GM12864 (cell line): ENCODE measurements around the gene MKNK1.

Experiments
- DNase-seq: peaks from one replicate; pipeline ENCODE4 v3.0.0-alpha.2; 2011; ENCODE audit warnings: low read depth
- H3K4me3 ChIP-seq: 2 replicates; pipeline ENCODE4 v1.5.1; 2011; ENCODE audit warnings: mild to moderate bottlenecking, low read depth, low read length, control low read depth
- CTCF ChIP-seq: IDR thresholded peaks from 2 replicates; pipeline ENCODE4 v1.5.1; 2011; ENCODE audit warnings: low read depth, mild to moderate bottlenecking, moderate library complexity, low read length, control low read depth, inconsistent platforms; ENCODE audit errors: missing control alignments

Gene MKNK1

GRCh38 chr1:46512135-46512791 lies 91.8 kb downstream of the MKNK1 start:
- TF ChIP-seq CTCF, result no peak
- no peak for DNase-seq

GRCh38 chr1:46510998-46511365 lies 93.1 kb downstream of the MKNK1 start:
- no peak overlapping the region for H3K4me3 ChIP-seq
- TF ChIP-seq CTCF, result no peak
- DNase-seq, result no peak

More at GRCh38 chr1:46512135-46512791, 91.8 kb downstream of the MKNK1 start:
- H3K4me3 ChIP-seq, result no peak overlapping the region

GRCh38 chr1:46510341-46510997 lies 93.6 kb downstream of the MKNK1 start:
- H3K4me3 ChIP-seq, result no peak overlapping the region
- DNase-seq, result no peak
- TF ChIP-seq CTCF, result no peak

- TF ChIP-seq CTCF, result no peak
- no peak overlapping the region for H3K4me3 ChIP-seq
- no peak for DNase-seq
These were observed 95.3 kb downstream of the MKNK1 start for GRCh38 chr1:46508757-46509156.
